Measurements from ENCODE around the gene ELMO1.

GRCh38 chr7:37320140-37320847 lies 128.4 kb downstream of the ELMO1 start:
- TF ChIP-seq BCLAF1 (IDR thresholded peaks at IDR 0.05), result no peak
- no peak for TF ChIP-seq CTCF (IDR thresholded peaks at IDR 0.05 in 2 of 3, conservative IDR thresholded peaks at IDR 0.05 in 1 of 3; ENCODE audit: control insufficient read depth in 2 of 3, extremely low read depth in 1 of 3, insufficient read depth in 1 of 3, low read depth in 3 of 3, low read length in 3 of 3)
- TF ChIP-seq TCF7 (IDR thresholded peaks at IDR 0.05; ENCODE audit: borderline replicate concordance), result no peak
- no peak for TF ChIP-seq E2F4 (IDR thresholded peaks at IDR 0.05; ENCODE audit: low read depth, low read length)
- TF ChIP-seq BCL11A (IDR thresholded peaks at IDR 0.05; ENCODE audit: low read depth, low read length), result no peak
- no peak for TF ChIP-seq REST (IDR thresholded peaks at IDR 0.05; ENCODE audit: low read depth, low read length)
- TF ChIP-seq USF2 (IDR thresholded peaks at IDR 0.05; ENCODE audit: borderline replicate concordance, low read depth, low read length), result no peak
- TF ChIP-seq SRF (IDR thresholded peaks at IDR 0.05; ENCODE audit: low read depth in 2 of 2, low read length in 2 of 2), result no peak
- no peak for TF ChIP-seq HDAC2 (IDR thresholded peaks at IDR 0.05)
- no peak for TF ChIP-seq CREB1 (IDR thresholded peaks at IDR 0.05; ENCODE audit: low read depth)
- no peak for TF ChIP-seq MAX (IDR thresholded peaks at IDR 0.05; ENCODE audit: low read depth, low read length)
- TF ChIP-seq FOXM1 (IDR thresholded peaks at IDR 0.05; ENCODE audit: low read depth, low read length), result no peak

Measured in GM12878 (cell line).